C4-2B (cell line): ENCODE data around the gene UQCR11.

Experiments
- H3K27ac ChIP-seq: fragments of 450-650 bp; 2 replicates; pipeline ENCODE4 v1.5.1; 2017
- ZFX ChIP-seq: fragments of 450-650 bp; IDR thresholded peaks from 2 replicates; pipeline ENCODE4 v1.6.1; 2017
- TF ChIP-seq, protein P1 (sequence below): fragments of 450-650 bp; conservative IDR thresholded peaks from 2 replicates; pipeline ENCODE4 v1.5.1; 2017; ENCODE audit warnings: mild to moderate bottlenecking

The UQCR11 gene

DNA sequence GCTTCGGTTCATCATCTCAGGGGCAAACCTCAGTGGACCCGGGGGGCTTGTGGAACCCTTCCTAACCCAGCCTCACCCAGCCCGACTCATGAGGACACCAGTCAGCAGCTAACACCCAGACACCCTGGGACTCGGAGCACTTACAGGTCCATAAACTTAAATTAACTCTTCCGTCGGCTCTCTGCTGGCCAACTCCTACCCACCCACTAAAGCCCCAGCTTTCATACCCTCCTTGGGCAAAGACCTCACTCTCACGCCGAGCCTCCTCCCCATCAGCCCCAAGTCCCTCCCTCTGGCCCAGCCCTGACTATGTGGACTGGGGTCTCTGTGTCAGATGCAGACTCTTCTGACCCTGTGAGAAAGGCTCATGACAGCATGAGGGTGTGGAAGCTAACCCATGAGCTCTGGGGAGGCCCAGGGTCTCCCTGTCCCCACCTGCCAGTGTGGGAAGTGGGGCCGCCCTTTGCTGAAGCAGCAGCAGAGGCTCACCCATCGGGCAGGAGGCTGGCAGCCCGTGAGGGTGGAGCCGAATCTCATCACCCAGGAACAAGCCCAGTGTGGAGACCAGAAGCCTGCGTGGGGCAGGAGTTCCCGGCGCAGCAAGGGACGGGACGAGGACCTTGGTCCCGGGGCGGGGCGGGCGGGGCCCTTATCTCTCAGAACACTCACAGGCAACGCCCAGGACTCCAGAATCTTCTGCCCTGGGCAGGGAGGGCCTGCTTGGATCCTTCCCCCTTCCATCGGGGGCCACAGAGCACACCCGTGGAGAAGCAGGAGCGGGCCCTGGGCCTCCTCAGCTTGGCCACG is 27.4 kb upstream of the UQCR11 start:
- TF ChIP-seq, protein P1, sequence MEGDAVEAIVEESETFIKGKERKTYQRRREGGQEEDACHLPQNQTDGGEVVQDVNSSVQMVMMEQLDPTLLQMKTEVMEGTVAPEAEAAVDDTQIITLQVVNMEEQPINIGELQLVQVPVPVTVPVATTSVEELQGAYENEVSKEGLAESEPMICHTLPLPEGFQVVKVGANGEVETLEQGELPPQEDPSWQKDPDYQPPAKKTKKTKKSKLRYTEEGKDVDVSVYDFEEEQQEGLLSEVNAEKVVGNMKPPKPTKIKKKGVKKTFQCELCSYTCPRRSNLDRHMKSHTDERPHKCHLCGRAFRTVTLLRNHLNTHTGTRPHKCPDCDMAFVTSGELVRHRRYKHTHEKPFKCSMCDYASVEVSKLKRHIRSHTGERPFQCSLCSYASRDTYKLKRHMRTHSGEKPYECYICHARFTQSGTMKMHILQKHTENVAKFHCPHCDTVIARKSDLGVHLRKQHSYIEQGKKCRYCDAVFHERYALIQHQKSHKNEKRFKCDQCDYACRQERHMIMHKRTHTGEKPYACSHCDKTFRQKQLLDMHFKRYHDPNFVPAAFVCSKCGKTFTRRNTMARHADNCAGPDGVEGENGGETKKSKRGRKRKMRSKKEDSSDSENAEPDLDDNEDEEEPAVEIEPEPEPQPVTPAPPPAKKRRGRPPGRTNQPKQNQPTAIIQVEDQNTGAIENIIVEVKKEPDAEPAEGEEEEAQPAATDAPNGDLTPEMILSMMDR, result no peak
- no peak for TF ChIP-seq ZFX
- no peak overlapping the region for H3K27ac ChIP-seq

DNA sequence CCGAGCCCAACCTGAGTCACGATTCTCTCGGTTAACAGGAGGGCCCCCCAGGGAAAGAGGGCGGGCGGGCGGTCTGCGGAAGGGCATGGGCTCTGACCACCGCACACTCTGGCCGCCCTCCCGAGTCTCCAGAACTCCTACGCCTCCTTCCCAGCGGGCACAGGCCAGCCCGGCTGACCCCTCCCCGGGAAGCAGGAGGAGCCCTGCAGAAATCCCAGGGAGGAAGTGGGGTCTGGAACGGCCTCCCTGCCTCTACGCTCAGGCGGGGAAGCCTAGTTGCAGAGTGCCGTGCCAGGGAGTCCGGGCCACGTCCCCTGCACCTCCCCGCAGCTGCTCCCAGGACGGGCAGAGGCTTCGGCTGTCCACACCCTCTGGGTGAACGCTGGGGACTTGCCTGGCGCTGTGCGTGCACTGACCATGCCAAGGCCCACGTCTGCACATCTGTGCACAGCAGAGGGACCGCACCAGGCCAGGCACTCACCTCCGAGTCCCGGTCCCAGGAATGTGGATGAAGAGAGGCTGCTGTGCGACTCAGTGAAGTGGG is 26.4 kb upstream of the UQCR11 start:
- no peak for TF ChIP-seq ZFX
- TF ChIP-seq, protein P1, result no peak
- no peak overlapping the region for H3K27ac ChIP-seq

DNA sequence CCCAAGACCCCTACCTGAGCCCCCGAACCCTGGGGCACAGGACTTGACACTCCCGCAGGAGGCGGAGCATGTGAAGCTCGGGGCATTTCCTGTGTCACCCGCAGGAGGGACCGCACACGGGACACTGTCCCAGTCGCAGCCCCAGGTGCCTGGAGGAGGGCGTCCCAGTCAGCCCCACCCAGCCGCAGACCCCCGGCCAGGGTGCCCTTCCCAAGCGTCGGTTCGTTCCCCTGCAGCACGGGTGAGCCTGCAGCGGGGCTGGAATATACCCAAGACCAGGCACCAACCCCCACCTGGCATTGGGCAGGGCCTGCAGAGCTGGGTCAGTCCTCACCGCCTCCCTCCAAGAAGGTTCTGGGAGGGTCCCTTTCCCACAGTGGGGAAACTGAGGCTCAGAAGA is 25.5 kb upstream of the UQCR11 start:
- no peak for TF ChIP-seq ZFX
- TF ChIP-seq, protein P1, result no peak
- H3K27ac ChIP-seq, result no peak overlapping the region

DNA sequence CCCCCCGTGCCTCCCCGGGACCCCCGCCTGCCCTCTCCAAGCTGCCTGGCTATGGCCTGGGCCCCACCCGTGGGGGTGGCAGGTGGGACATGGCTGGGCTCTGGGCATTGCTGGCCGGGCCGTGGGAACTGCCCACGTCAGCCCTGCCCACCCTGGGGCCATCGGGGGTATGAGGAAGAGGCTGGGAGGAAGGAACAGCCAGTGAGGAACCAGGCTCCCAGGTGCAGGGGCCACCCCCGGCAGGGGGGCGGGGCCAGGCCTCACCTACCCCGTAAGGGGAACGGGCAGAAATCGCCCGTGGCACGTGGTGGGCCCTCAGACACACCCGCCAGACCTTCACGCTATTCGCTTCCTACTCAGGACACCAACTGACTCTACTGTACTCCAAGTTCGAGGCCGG is 24.8 kb upstream of the UQCR11 start:
- TF ChIP-seq, protein P1, result no peak
- TF ChIP-seq ZFX, result no peak
- H3K27ac ChIP-seq, result no peak overlapping the region

DNA sequence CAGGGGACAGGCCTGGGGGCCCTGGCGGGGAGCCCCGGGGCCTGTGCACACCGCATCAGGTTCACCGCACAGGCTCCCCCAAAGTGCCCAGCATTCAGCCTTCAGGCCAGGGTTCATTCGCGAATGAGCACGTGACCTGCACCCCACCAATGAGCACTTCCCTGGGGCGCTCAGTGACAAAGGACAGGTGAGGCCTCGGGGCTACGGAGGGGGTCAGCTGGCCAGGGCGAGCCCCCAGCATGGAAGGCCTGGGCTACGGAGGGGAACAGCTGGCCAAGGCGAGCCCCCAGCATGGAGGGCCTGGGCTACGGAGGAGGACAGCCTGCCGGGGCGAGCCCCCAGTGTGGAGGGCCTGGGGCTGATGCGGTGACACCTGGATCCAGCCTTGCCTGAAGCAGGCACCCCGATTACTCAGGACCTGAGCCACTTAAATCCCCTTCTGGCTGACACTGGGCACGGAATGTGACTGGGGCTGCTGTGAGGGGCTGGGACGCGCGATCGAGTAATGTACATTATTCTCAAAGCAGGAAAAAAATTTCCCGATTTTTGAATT is 24.1 kb upstream of the UQCR11 start:
- no peak overlapping the region for H3K27ac ChIP-seq
- TF ChIP-seq, protein P1, result no peak
- no peak for TF ChIP-seq ZFX

DNA sequence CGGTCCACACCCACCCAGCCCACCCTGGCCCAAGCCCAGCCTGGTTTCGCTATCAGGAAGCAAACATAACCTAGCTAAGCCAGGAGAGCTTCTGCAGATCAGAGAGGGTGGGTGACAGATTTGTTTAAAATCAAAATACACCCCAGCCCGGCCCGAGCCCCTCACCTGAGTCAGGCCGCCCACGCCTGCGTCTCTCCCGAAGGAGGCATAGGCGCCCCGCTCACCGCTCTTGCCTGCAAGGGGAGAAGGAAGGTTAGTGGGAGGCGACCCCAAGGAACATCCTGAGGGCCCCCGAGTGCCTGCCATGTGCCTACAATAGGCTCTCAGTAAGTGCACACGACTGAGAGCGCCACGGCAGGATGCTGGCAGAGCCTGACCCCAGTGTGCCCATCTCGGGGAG is 21.9 kb upstream of the UQCR11 start:
- TF ChIP-seq ZFX, result no peak
- TF ChIP-seq, protein P1, result no peak

DNA sequence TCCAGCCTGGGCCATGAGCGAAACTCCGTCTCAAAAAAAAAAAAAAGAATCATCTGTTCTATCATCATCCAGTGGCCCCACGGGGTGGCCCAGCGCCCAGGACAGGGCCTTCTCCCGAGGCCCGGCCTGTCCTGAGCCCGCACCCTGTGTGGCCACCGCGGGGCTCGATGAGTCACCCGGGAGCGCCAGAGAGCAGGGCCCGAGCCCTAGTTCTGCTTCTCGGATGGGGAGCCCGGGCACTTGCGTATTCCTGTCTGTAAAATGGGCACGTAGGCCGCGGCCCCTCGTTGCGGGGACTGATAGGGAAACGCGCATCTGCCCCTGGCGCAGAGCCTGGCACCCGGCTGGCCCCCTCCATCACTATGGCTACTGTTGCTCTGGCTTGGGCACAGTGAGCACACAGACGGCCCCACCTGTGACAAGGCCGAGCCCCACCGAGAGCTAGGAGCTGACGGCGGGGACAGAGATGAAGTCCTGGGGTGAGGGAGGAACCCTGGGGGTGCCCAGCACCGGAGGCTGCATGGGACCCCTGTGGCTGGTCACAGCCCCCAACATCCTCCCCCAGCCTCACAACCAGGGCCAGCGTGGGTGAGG is 21.3 kb upstream of the UQCR11 start:
- no peak overlapping the region for H3K27ac ChIP-seq
- TF ChIP-seq, protein P1, result no peak
- no peak for TF ChIP-seq ZFX

More for the DNA sequence above, 21.9 kb upstream of the UQCR11 start:
- no peak overlapping the region for H3K27ac ChIP-seq
